ENCODE results near the gene NR2F1-AS1.

GRCh38 chr5:93517828-93518227 is 63.2 kb downstream of the NR2F1-AS1 start:
- TF ChIP-seq CTCF (IDR thresholded peaks at IDR 0.05), result no peak
- no peak for TF ChIP-seq POLR2AphosphoS5 (IDR thresholded peaks at IDR 0.05)
- no peak for TF ChIP-seq EP300 (IDR thresholded peaks at IDR 0.05)
- TF ChIP-seq POLR2A (IDR thresholded peaks at IDR 0.05), result no peak
